Measurements from ENCODE around the gene GFRA1. TPM values are rescaled to one million over a fixed set of nuclear protein-coding genes. Genes with fewer than 3 reads are reported as not detected.

GFRA1 gene
- total and polyA plus RNA-seq, 12 donors, result 0.38 to 9.3 (median 1.7) TPM

GRCh38 chr10:116124777-116125176 is 148.2 kb downstream of the GFRA1 start:
- TF ChIP-seq CTCF (IDR thresholded peaks at IDR 0.05), result no peak
- Histone ChIP-seq H3K4me3 (no peak overlapping the region), H3K27ac (no peak overlapping the region), H3K27me3 (no peaks in the 10 kb centered on the region), H3K4me1 (no peaks in the 10 kb centered on the region), H3K36me3 (no peaks in the 10 kb centered on the region), H3K9me3 (peaks cover 0 to 13% (median 6%) of the 10 kb centered on the region in 11 donors)
- WGBS, 2 donors, result 45 to 63% methylated on average over 4 of the region's 4 CpGs
- ATAC-seq, result no peak
- intact Hi-C loops (cut with DNase I), result loop anchor here in 1 of 10 donors (10.0 kb wide), 1 partner anchor 1710 kb away; no protein-coding TSS in a partner anchor
- no peak for DNase-seq

GRCh38 chr10:116122664-116123063 is 150.3 kb downstream of the GFRA1 start:
- TF ChIP-seq CTCF (IDR thresholded peaks at IDR 0.05), result no peak
- Histone ChIP-seq H3K4me1 (no peaks in the 10 kb centered on the region), H3K9me3 (no peaks in the 10 kb centered on the region), H3K36me3 (no peaks in the 10 kb centered on the region), H3K4me3 (no peak overlapping the region), H3K27ac (no peak overlapping the region), H3K27me3 (no peaks in the 10 kb centered on the region)
- 68 to 84% methylated on average over 1 of the region's 1 CpG for WGBS, 2 donors
- DNase-seq (no peak), ATAC-seq (no peak)
- intact Hi-C loops (cut with DNase I), result loop anchor here in 1 of 10 donors (10.0 kb wide), 1 partner anchor 1712 kb away; no protein-coding TSS in a partner anchor

GRCh38 chr10:116121640-116122525 is 151.1 kb downstream of the GFRA1 start:
- TF ChIP-seq CTCF (IDR thresholded peaks at IDR 0.05), result no peak
- Histone ChIP-seq H3K9me3 (no peaks in the 10 kb centered on the region), H3K4me3 (no peak overlapping the region), H3K27ac (no peak overlapping the region), H3K36me3 (no peaks in the 10 kb centered on the region), H3K27me3 (no peaks in the 10 kb centered on the region), H3K4me1 (no peaks in the 10 kb centered on the region)
- WGBS, 2 donors, result 71 to 75% methylated on average over 8 of the region's 8 CpGs
- intact Hi-C loops (cut with DNase I), result loop anchor here in 1 of 10 donors (10.0 kb wide), 1 partner anchor 1713 kb away; no protein-coding TSS in a partner anchor
- DNase-seq (no peak), ATAC-seq (no peak)

- Histone ChIP-seq H3K36me3 (no peaks in the 10 kb centered on the region), H3K4me3 (no peak overlapping the region), H3K27me3 (no peaks in the 10 kb centered on the region), H3K4me1 (no peaks in the 10 kb centered on the region), H3K9me3 (no peaks in the 10 kb centered on the region), H3K27ac (no peak overlapping the region)
- TF ChIP-seq CTCF (IDR thresholded peaks at IDR 0.05), result peak in 2 of 9 donors; percentile 16 to 20
- WGBS, 2 donors, result 49 to 51% methylated on average over 12 of the region's 12 CpGs
- intact Hi-C loops (cut with DNase I), result loop anchor here in 1 of 10 donors (10.0 kb wide), 1 partner anchor 1714 kb away; no protein-coding TSS in a partner anchor
- DNase-seq (no peak), ATAC-seq (no peak)
These were observed 152.1 kb downstream of the GFRA1 start for GRCh38 chr10:116120688-116121455.
